DMS 273 (cell line): ENCODE measurements around the gene TEAD1.
"Not testable (repeated sequence)": the region's sequence is repeated elsewhere in the genome, so short reads cannot be mapped to it uniquely, and the experiment has no call there.

Experiments
- DNase-seq: peaks from one replicate; lab custom pipeline; 2025; ENCODE audit not compliant: unreplicated experiment; lab: John Stamatoyannopoulos, UW

The TEAD1 gene

GRCh38 chr11:12758117-12758516 lies 83.9 kb downstream of the TEAD1 start:
- DNase-seq: not testable (repeated sequence)

- peak; percentile 17 for DNase-seq
These were observed 86.8 kb downstream of the TEAD1 start for GRCh38 chr11:12761029-12761428.

DNA sequence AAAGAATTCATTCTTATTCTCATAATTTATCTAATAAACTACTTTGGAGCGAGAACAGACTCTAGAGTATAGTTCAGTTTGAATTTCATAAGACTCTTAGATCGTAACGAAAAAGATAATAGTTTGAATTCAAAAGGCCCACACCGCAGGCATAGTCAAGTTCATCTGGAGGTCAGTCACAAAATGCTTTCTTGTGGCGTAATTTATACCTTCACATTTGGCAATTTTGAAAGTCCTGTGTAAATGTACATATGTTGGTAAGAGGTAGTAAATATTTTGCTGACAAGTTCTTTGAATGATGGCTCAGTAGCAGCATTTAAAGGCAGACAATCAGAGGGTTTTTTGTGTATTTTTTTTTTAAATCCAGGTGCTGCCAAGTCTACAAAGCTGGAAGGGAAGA lies 88.1 kb downstream of the TEAD1 start:
- DNase-seq: peak; percentile 12

GRCh38 chr11:12762696-12763324 lies 88.6 kb downstream of the TEAD1 start:
- peak; percentile 4 for DNase-seq

DNA sequence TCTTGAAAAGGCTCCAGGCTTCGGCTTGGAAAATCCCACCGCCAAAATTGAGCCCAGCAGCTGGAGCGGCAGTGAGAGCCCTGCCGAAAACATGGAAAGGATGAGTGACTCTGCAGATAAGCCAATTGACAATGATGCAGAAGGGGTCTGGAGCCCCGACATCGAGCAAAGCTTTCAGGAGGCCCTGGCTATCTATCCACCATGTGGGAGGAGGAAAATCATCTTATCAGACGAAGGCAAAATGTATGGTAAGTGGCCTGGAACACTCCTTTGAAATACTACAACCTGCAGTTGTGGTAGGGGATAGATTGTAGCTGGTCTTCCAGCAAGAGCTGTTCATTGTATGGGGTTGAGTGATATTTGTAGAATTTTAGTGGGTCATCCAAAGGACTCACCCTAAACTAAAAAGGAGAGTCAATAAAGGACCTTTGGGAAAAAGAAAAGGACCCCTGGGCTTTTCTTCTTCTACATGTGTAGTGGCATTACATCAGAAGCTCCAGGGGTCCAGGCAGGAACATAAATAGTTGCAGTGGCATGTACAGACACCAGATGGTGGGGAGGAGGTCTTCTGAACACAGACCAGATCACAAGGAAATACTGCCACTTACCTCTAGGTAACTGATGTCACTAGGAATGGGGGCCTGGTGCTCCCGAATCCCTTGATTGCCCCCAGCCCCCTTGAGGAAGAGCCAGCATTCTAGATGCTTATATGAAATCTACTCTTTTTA lies 90.1 kb downstream of the TEAD1 start:
- peak; percentile 82 for DNase-seq

DNA sequence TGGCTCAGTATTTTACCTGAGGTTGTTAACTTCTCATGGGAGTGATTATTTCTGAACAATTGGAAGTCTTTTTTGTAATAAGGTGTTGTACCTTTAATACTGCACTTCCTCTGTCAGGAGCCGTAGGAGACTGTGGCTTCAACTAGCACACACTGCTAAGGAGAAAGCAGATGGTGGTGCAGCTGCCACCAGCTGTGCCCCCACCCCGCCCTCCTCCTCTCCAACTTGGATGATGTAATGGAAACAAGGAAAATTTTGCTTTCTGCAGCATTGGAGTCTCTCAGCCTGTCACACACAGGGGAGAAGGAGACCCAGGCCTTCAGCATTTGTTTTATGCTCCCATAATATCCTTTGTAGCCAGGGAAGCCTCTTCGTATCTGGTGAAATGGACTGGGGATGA lies 91.2 kb downstream of the TEAD1 start:
- peak; percentile 92 for DNase-seq

DNA sequence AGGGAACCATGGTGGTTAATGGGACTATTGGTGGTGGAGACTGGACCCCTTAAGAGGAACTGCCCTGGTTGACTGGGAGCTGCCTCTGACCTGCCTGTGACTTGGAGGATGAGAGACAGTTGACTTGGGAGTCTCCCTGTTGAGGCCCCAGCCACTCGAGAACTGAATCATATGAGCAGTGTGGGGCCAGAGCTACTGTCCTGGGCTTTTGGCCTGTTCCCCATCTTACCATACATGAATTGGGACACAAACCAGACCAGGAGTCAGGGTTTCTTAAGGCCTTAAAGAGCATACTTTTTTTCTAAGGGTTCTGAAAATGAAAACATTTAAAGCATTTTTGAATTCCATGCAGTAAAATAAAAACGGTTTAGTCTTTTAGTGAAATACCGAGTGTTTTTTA lies 92.8 kb downstream of the TEAD1 start:
- no peak for DNase-seq

DNA sequence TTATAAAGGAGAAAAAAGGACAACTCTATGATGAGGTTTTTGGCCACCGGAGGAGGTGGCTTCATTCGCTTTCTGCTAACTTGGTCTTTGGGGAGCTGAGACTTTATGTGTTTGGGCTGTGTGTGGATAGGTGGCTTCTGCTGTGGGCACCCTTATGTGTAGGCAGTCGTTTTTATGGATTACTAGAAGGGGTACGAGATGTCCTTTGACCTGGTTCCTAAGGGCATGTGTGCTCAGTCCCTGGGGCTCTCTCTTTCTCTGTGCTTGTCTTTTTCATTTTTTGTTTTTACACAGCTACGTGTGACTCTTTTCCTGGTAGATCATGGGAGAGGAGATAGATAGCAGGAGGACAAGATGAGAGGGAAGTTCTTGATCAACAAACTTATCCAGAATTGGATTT lies 93.4 kb downstream of the TEAD1 start:
- DNase-seq: no peak

GRCh38 chr11:12768726-12769673 lies 94.8 kb downstream of the TEAD1 start:
- no peak for DNase-seq

- DNase-seq: no peak
These were observed 95.7 kb downstream of the TEAD1 start for GRCh38 chr11:12769834-12770345.

- DNase-seq: no peak
These were observed 96.2 kb downstream of the TEAD1 start for GRCh38 chr11:12770435-12770834.

- no peak for DNase-seq
These were observed 96.9 kb downstream of the TEAD1 start for GRCh38 chr11:12770966-12771597.

DNA sequence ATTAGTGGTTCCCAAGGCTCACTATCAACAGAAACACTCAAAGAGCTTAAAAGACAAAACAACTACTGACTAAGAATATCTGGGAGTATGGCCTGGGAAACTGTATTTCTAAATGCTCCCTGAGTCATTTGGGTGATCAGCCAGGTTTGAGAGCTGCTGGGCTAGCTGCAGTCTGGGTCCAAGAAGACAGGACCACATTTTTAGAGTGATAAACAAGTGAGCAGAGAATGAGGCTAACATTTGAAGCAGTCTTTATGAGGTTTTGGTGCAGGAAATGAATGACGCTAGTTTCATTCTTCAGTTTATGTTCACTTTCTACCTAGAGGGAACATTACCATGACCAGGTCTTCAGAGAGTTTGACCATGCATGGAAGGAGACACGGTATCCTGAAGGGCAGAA lies 97.7 kb downstream of the TEAD1 start:
- no peak for DNase-seq

DNA sequence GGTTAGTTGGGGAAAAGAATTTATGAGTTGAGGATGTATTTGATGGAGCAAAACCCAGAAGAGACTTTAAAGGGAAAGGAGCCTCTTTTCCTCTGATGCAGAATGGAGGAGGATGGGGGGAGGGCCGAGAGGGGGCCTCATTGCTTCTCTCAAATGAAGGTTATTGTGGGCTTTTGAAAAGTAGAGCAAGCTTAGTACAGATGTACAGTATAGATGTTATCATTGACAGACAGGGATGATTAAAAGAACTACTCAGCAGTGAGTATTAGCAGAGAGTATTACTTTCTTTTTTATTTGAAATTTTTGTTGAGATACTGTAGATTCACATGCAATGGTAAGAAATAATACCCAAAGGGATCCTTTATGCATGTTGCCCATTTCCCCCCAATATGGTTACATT lies 98.1 kb downstream of the TEAD1 start:
- no peak for DNase-seq

GRCh38 chr11:12773591-12773990 lies 99.4 kb downstream of the TEAD1 start:
- no peak for DNase-seq

- no peak for DNase-seq
These were observed 101.7 kb downstream of the TEAD1 start for GRCh38 chr11:12775955-12776354.

DNA sequence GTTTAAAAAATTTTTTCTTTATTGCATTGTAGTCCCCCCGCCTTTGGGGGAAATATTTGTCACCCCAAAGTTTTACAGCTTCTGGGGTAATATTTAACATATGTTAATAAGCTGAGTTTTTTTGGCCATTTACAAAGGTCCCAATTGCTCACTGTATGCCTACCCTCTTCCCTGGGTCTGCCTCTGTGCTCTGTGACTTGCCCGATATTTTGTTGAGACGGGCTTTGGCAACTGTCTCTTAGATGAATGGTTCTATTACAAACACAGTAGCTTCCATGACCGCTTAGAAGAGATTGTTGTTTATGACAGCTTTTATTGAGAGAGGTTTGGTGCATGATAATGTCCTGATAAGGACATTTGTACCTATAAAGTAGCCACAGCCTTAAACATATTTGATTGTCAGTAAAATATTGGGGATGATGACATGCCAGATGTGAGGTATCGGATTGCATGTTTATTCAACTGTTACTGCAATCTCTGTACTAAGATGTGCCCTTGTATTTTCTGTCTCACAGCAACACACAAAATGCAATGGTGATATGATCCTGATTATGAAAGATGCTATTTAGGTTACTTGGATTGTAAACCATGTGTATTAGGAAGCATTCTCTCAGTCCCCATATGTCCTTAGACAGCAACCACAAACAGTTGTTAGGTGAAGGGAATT lies 103.1 kb downstream of the TEAD1 start:
- peak; percentile 29 for DNase-seq

GRCh38 chr11:12778240-12778905 lies 104.2 kb downstream of the TEAD1 start:
- DNase-seq: no peak

DNA sequence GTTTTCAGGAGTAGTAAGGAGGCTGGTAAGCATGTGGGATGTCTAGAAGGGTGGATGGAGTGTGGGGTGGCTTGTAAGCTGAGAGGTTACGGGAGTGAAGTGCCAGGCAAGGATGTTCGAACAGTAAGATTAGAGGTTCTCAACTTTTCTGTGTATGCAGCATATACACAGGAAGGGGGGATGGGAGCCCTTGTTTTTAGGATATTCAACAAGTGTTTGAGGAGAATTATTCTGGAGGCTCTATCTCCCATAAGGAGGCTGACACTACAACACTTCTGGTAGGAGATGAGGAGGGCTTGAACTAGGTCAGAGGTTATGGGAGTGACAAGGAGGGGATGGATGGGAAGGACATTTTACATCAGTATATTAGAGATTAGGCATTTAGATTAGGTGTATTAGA lies 109.5 kb downstream of the TEAD1 start:
- DNase-seq: no peak

DNA sequence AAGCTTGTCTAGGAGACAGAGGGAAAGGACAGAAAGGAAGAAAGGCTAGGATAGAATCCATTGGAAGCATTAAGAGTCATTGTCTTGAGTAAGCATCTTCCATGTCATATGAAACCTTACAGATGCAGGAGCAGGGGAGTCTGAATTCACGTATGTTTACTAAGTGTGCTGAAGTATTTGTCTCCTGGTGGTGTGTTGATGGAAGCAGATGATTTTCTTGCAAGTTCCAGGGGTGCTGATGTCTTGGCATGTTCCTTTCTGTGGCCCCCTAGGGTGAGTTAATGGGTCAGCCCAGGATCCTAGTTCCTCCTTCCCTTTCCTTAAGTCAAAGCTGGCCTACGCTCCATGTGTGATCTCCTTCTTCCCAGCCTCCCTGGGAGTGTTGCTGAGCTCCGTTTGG lies 110.2 kb downstream of the TEAD1 start:
- DNase-seq: peak; percentile 11
